ENCODE measurements around the gene RBM38.

RBM38 gene

DNA sequence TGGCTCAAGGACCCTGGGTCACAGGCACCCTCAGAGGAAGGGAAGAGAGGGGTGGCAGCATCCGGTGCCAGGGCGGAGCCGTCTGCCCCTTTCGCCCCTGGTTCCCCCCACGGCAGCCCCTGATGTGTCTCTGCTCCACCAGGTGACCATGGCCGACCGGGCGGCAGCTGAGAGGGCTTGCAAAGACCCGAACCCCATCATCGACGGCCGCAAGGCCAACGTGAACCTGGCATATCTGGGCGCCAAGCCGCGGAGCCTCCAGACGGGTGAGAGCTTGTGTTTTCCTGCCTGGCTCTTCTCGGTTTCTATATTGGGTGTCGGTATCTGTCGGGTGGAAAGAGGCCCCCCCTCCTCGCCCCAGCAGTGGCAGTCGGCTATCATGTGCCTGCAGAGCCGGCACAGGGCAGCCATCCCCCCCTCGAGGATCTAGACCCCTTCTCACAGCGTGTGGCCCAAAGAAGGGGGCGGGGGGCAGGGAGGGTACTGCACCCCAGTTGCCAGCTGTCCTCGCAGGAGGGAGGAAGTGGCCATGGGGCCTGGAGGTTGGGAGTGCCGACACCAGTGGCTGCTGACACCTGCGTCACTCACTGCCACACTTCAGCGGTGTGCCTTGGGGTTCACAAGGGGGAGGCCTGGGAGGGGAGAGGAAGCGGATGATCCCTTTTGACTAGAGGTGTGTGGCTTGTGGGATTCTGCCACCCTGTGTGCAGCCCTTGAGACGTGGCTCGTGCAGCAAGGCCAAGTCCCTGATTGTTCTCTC lies 1.5 kb downstream of the RBM38 start:
- DNase-seq = no peak

DNA sequence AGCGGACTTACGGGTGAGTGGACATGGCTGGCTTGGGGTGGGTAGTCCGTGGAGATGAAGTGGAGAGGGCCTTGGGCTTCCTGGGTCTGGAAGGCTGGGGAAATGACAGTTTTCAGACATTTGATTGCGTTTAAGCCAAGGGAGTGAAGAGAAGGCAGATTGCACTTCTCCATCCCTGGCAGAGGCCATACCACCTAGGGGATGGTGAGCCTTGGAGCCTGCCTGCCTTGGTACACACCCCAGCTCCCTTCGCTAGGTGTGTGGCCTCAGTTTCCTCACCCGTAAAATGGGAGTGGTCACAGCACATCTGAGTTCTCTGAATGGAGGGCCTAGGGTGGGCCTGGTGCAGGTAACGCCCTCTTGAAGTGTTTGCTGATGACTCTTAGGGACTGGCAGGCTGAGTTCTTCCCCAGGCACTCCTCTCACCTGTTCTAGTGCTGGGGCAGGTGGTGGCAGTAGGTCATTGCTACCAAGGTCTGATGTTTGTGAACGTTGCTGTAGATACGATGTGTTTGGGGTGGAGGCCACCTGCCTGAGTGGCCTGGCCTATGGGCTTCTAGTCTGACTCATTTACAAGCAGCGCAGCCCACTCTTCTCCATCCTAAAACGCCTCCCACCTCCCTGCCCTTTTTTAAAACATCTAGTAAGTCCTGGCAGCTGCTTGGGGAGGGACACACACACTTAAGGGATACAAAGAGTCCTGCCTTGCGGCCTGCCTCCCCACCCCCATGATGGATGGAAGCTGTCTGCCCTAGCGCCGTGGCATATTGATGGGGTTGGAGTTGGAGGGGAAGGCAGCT lies 2.3 kb downstream of the RBM38 start:
- no peak for DNase-seq

GRCh38 chr20:57394121-57395082 lies 3.2 kb downstream of the RBM38 start:
- no peak for DNase-seq

- DNase-seq = no peak
Observed at GRCh38 chr20:57395111-57395966, 4.1 kb downstream of the RBM38 start.

GRCh38 chr20:57396212-57396983 lies 5.2 kb downstream of the RBM38 start:
- no peak for DNase-seq

DNA sequence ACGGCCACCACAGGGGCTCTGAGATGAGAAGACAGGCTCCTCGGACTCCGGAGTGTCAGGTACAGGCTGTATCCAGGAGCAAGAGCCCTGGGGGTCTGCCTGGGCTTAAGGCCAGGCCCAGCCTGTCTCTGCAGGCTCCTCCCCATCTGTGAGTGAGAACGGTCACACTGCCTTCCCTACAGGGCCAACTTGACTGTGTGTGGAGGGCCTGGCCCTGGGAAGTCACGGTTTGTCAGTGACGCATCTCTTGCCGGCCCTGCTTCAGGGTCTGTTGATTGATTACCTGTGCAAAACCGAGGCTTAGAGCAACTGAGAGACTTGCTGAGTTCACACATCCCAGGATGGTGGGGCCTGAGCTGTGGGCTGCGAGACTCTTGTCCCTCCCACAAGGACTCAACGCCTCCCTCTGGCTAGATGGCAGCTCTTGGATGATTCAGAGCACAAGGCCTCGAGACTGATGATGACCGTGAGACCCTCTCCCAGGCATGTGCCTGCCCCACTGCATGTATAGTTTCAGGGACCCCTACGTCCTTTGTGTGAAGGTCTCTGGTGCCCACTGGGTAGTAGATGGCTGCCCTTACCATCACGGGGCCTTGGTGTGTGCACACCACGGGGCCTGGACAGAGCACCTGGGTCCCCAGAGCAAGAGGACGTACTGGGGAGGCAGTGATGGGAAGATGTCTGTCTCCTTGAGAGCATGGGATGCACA lies 5.9 kb downstream of the RBM38 start:
- DNase-seq = no peak

GRCh38 chr20:57397693-57398108 lies 6.5 kb downstream of the RBM38 start:
- no peak for DNase-seq

DNA sequence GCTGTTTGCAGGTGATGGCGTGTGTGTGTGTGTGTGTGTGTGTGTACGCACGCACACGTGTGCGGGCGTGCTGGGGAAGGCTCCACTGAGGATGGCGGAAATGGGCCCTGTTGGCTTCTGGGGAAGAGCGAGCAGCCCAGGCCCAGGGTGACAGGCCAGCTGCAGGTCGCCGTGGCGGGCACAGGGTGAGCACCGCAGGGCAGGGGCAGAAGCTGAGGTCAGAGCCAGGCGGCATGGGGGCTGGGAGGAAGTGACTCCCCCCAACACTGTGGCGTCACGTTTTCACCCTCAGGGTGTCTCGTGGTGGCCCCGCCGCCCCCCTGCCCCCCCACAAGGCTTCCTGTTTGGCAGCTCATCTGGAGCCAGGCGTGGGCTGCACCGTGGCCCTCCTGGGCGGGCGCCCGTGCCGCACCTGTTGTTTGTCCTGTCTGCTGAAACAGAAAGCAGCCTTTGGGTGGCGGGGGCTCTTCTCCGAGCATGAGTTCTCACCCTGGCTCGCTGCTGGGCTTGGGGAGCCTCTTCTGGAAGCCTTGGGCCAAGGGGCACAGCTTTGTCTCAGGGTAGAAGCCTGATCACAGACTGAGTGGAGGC lies 7.1 kb downstream of the RBM38 start:
- DNase-seq = no peak

- DNase-seq = no peak
Observed at GRCh38 chr20:57398901-57399535, 7.8 kb downstream of the RBM38 start.

DNA sequence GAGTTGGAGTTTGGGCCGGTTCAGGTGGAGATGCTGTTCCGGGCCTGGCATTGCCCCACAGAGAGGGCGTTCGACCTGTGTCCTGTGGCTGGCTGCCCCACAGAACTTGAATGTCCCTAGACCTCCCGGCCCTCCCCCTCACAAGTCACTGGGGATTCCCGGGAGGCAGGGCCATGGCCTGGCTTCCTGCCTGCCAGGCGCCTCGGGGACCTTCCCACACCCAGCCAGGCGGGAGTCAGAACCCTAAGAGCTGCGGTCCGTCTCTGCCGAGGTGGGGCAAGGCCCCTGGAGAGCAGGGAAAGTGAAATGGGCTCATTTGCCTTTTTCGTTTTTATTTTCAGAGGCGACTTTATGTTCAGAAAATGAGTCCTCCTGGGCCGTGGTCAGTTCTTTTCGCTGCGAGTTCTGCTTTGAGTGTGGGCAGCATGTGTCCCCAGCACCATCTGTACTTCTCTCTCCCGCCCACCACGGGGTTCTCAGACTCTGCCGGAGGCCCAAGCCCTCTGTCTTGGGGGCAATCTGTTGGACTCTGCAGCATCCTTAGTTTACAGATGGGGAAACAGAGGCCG lies 8.5 kb downstream of the RBM38 start:
- no peak for DNase-seq

- no peak for DNase-seq
Observed at GRCh38 chr20:57400231-57400701, 9.1 kb downstream of the RBM38 start.

GRCh38 chr20:57400821-57401564 lies 9.8 kb downstream of the RBM38 start:
- no peak for DNase-seq

GRCh38 chr20:57401565-57401918 lies 10.3 kb downstream of the RBM38 start:
- DNase-seq = no peak

DNA sequence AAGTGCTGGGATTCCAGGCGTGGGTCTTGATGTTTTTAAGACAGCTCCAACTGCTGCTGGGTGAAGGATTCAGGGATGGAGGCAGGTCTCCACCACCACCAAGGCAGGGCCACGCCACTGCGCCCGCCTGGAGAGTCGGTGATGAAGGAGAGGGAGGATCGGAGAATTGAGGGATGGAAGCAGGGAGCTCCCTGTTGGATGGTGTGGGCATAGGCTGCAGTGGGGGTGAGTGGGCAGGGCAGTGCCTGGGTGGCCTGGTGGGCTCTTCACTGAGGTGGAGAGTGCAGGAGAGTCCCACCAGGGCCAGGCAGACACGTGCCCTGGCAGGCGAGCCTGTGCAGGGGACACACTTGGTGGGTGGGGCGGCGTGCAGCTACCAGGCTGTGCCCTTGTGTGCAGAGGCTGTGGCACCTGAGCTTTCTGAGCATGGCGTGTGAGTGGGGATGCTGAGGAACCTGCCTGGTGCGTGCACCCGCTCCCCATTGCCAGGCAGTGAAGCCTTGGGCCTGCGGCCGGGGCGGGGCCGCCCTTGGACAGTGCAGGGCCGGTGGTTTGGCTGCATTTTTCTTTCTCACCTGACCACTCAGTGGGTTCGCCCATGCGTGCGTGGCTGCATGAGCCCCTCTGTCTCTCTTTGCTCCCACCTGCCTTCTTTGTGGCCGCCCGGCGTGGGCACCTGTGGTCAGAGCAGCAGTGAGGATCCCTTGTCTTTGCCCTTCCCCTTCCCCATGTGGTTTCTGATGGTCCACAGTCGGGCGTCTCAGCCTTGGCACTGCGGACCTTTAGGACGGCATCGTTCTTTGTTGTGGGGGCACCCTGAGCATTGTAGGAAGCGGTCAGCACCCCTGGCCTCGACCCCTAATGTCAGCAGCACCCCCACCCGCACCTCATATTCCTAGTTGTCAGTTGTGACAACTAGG lies 11.3 kb downstream of the RBM38 start:
- no peak for DNase-seq

DNA sequence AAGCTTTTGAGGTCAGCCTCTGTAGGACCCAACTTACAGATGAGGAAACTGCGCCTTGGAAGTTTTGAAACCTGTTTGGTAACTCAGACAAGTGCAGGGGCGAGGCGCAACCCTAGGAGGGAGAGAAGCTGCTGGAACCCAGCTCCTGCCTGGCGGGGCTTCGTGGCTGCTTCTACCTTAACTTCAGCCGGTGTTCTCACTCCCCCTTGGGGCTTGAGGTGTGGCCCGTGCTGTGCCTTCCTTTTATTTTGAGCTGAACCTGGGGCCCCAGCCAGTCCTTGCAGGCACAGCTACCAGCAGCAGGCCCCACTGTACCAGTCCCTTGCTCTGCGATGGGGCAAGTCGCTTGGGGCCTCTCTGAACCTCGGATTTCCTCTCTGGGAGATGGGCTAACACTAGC lies 12.0 kb downstream of the RBM38 start:
- no peak for DNase-seq

DNA sequence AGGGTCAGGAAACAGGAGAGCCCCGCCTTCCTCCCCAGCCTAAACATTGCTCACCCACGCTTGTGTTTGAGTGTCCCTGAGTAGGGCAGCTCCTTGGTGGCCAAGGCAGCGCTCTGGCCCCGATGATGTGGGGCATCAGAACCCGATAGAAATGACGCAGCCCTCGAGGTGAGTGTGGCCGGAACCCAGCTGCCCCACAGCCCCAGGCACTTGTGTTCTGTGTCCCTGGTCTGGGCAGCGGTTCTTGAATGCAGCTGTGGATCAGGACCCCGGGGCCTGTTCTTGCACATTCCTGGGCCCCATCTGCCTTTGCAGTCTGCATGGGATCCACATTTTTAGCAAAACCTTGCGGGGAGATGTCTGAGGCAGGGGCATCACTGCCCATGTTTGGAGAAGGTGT lies 12.8 kb downstream of the RBM38 start:
- no peak for DNase-seq

DNA sequence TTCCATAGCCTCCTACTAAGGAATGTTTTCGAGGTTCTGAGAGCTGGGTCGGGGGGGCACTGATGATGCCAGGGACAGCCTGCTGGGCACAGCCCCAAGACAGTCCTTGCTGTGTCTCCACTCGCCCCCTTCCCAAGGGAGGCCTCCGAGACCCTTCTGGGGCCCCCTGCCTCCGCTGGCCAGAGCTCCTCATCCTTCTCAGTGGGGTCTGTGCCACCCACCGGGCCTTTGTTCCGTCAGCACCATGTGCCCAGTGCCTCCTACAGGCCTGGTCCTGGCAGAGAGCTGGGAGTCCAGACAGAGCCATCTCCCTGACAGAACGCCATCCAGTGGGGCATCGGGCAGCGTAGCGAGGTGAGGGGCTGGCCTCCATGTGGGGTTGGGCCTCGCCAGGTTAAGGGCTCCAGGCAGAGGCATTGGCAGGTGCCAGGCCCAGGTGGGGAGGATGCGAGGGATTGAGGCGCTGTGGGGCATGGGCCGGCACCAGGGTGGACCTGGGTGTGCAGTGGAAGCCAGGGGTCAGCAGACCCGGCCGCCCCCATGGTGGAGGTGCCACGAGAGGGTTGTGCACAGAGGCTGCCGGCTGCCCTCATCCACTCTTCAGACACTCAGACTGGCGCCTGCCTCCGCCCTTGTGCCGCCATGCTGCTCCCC lies 13.3 kb downstream of the RBM38 start:
- no peak for DNase-seq

Data from NCI-H526 treated with DMSO at 0.1 percent for 48 hours (cell line).